Sigmoid colon (tissue), 7 donors: ENCODE data around the gene UBFD1. TPM values are rescaled to one million over a fixed set of nuclear protein-coding genes. Genes with fewer than 3 reads are reported as not detected.

Experiments
- DNase-seq: peaks from one replicate; pipeline ENCODE4 v3.0.0-alpha.2; 2019
- H3K27ac ChIP-seq, 4 donors: fragments of 200-600 bp; sonication (generic); one replicate each; pipeline ENCODE4 v1.5.1; 2016 to 2019; ENCODE audit warnings: mild to moderate bottlenecking in 1 of 4
- H3K27me3 ChIP-seq, 3 donors: fragments of 200-600 bp; sonication (generic); one replicate each; pipeline ENCODE4 v1.5.1; 2019; ENCODE audit warnings: mild to moderate bottlenecking in 1 of 3
- H3K36me3 ChIP-seq, 4 donors: fragments of 200-600 bp; sonication (generic); one replicate each; pipeline ENCODE4 v1.5.1; 2016 to 2019
- H3K4me1 ChIP-seq, 4 donors: fragments of 200-600 bp; sonication (generic); one replicate each; pipeline ENCODE4 v1.5.1; 2017 to 2019
- H3K4me3 ChIP-seq, 4 donors: fragments of 200-600 bp; sonication (generic); one replicate each; pipeline ENCODE4 v1.5.1; 2017 to 2019; ENCODE audit warnings: mild to moderate bottlenecking in 2 of 4, moderate library complexity in 1 of 4
- H3K9me3 ChIP-seq, 4 donors: fragments of 200-600 bp in 3 of 4; sonication (generic) in 3 of 4; one replicate each; pipeline versions ENCODE4 v1.5.1 to v1.6.1; 2013 to 2019
- CTCF ChIP-seq, 4 experiments: fragments of 450-650 bp in 3 of 4; fragments of 200-600 bp in 1 of 4; IDR thresholded peaks; one replicate each; pipeline ENCODE4 v1.5.1; 2016 to 2019; ENCODE audit warnings: antibody characterized with exemption in 4 of 4, mild to moderate bottlenecking in 3 of 4, moderate library complexity in 2 of 4
- EP300 ChIP-seq, 4 donors: sonication (generic); formaldehyde crosslinking; IDR thresholded peaks; one replicate each; pipeline ENCODE4 v1.6.1; 2017; ENCODE audit warnings: antibody characterized with exemption in 4 of 4
- POLR2A ChIP-seq, 2 donors: fragments of 450-650 bp; IDR thresholded peaks; one replicate each; pipeline ENCODE4 v1.6.1; 2016; ENCODE audit warnings: antibody characterized with exemption in 2 of 2, mild to moderate bottlenecking in 2 of 2, moderate library complexity in 2 of 2
- POLR2AphosphoS5 ChIP-seq, 4 donors: sonication (generic); formaldehyde crosslinking; IDR thresholded peaks; one replicate each; pipeline ENCODE4 v1.6.1; 2017; ENCODE audit warnings: antibody characterized with exemption in 4 of 4
- WGBS, 2 donors: extraction: QIAGEN DNeasy Blood & Tissue Kit; methylation state at CpG; one replicate each; pipeline ENCODE4 v1.1.7; 2013; 5-methylcytosine and 5-hydroxymethylcytosine counted together
- intact Hi-C: fragments of 100-400 bp; cut with DNase I; formaldehyde crosslinking; loops from one replicate; pipeline ENCODE4 v1.15.1; 2023
- polyA plus RNA-seq, 3 donors: library from polyadenylated mRNA; stranded (reverse); fragments of 200-250 nt; gene quantifications; one replicate each; pipeline ENCODE4 v1.2.3, GENCODE V29; 2013
- total RNA-seq, 4 donors: library from RNA; depleted of rRNA; stranded (reverse); fragments of >200 nt; gene quantifications; one replicate each; pipeline ENCODE4 v1.1.0, GENCODE V29; 2016
- donor health status: healthy with polysubstance abuse.
- donor health status: Bipolar disorder and iron deficiency.
- donor health status: healthy.

UBFD1 gene
- total and polyA plus RNA-seq, 7 donors: 8.1 to 101 (median 45.1) TPM

- no peaks in the 10 kb centered on the region for H3K9me3 ChIP-seq
- H3K4me3 ChIP-seq: no peak overlapping the region
- WGBS, 2 donors: 91% methylated on average over 7 of the region's 7 CpGs
- H3K36me3 ChIP-seq: peaks cover 4 to 73% (median 25%) of the 10 kb centered on the region in 4 donors
- H3K4me1 ChIP-seq: no peaks in the 10 kb centered on the region
- no peak for DNase-seq
- no peak overlapping the region for H3K27ac ChIP-seq
- TF ChIP-seq POLR2AphosphoS5 (IDR thresholded peaks at IDR 0.05) (no peak), EP300 (IDR thresholded peaks at IDR 0.05) (no peak), POLR2A (IDR thresholded peaks at IDR 0.05) (no peak), CTCF (IDR thresholded peaks at IDR 0.05) (no peak)
- intact Hi-C loops: no loop called here
- H3K27me3 ChIP-seq: no peaks in the 10 kb centered on the region
Observed at GRCh38 chr16:23523876-23524385, 33.6 kb upstream of the UBFD1 start.

GRCh38 chr16:23524886-23525285, 32.6 kb upstream of the UBFD1 start:
- Histone ChIP-seq H3K4me3 (no peak overlapping the region), H3K36me3 (peaks cover 9 to 73% (median 32%) of the 10 kb centered on the region in 4 donors), H3K4me1 (no peaks in the 10 kb centered on the region), H3K27ac (no peak overlapping the region), H3K9me3 (no peaks in the 10 kb centered on the region), H3K27me3 (no peaks in the 10 kb centered on the region)
- 95 to 98% methylated on average over 3 of the region's 3 CpGs for WGBS, 2 donors
- TF ChIP-seq POLR2AphosphoS5 (IDR thresholded peaks at IDR 0.05) (no peak), CTCF (IDR thresholded peaks at IDR 0.05) (no peak), EP300 (IDR thresholded peaks at IDR 0.05) (no peak), POLR2A (IDR thresholded peaks at IDR 0.05) (no peak)
- intact Hi-C loops: no loop called here
- no peak for DNase-seq

- no peak for TF ChIP-seq POLR2A (IDR thresholded peaks at IDR 0.05)
- TF ChIP-seq POLR2AphosphoS5 (IDR thresholded peaks at IDR 0.05): no peak
- no peak for TF ChIP-seq EP300 (IDR thresholded peaks at IDR 0.05)
- no peak for TF ChIP-seq CTCF (IDR thresholded peaks at IDR 0.05)
- Histone ChIP-seq H3K27me3 (no peaks in the 10 kb centered on the region), H3K9me3 (no peaks in the 10 kb centered on the region), H3K27ac (no peak overlapping the region), H3K4me3 (no peak overlapping the region), H3K36me3 (peaks cover 16 to 84% (median 37%) of the 10 kb centered on the region in 4 donors), H3K4me1 (no peaks in the 10 kb centered on the region)
- intact Hi-C loops: no loop called here
- WGBS, 2 donors: 80 to 88% methylated on average over 11 of the region's 11 CpGs
- DNase-seq: no peak
Observed at GRCh38 chr16:23527961-23528643, 29.4 kb upstream of the UBFD1 start.

GRCh38 chr16:23528644-23529310, 28.8 kb upstream of the UBFD1 start:
- Histone ChIP-seq H3K27ac (no peak overlapping the region), H3K36me3 (peaks cover 13 to 84% (median 32%) of the 10 kb centered on the region in 4 donors), H3K9me3 (no peaks in the 10 kb centered on the region), H3K4me3 (no peak overlapping the region), H3K4me1 (no peaks in the 10 kb centered on the region), H3K27me3 (no peaks in the 10 kb centered on the region)
- DNase-seq: no peak
- 95 to 96% methylated on average over 10 of the region's 10 CpGs for WGBS, 2 donors
- TF ChIP-seq CTCF (IDR thresholded peaks at IDR 0.05) (no peak), EP300 (IDR thresholded peaks at IDR 0.05) (no peak), POLR2A (IDR thresholded peaks at IDR 0.05) (no peak)
- intact Hi-C loops: no loop called here
